Activated CD8-positive, alpha-beta T cell treated with anti-CD3 and anti-CD28 coated beads for 36 hours (primary cell): ENCODE measurements around the gene RNU7-1. TPM values are rescaled to one million over a fixed set of nuclear protein-coding genes. Genes with fewer than 3 reads are reported as not detected.
A peak's percentile ranks its signal among the peaks of the same experiment; 100 is the strongest.

ENCODE experiments used
- ATAC-seq: fragments of 200-7000 bp; cut with Tn5 transposase; one replicate; pipeline ENCODE4 v1.10.0; 2021; ENCODE audit warnings: mild to moderate bottlenecking, moderate library complexity
- CTCF ChIA-PET: fragments of 350-600 bp; sonication (Branson Sonifier 250); formaldehyde crosslinking; loops from one replicate; lab custom pipeline; 2021; ENCODE audit warnings: antibody characterized with exemption; lab: Charles Lee
- POLR2A ChIA-PET: fragments of 350-600 bp; sonication (Branson Sonifier 250); formaldehyde crosslinking; loops from one replicate; lab custom pipeline; 2021; ENCODE audit warnings: antibody characterized with exemption; lab: Charles Lee
- DNase-seq: peaks from one replicate; pipeline ENCODE4 v3.0.0-alpha.2; 2020
- H3K27ac Mint-ChIP-seq: one replicate; pipeline ENCODE4 v1.8.0; 2021; ENCODE audit warnings: mild to moderate bottlenecking, mixed read lengths
- H3K27me3 Mint-ChIP-seq: one replicate; pipeline ENCODE4 v1.8.0; 2021; ENCODE audit warnings: mixed read lengths
- H3K36me3 Mint-ChIP-seq: one replicate; pipeline ENCODE4 v1.8.0; 2021; ENCODE audit warnings: low read depth, mixed read lengths
- H3K4me1 Mint-ChIP-seq: one replicate; pipeline ENCODE4 v1.8.0; 2021; ENCODE audit warnings: low read depth, mixed read lengths
- H3K4me3 Mint-ChIP-seq: one replicate; pipeline ENCODE4 v1.8.0; 2021; ENCODE audit warnings: mild to moderate bottlenecking, moderate library complexity, mixed read lengths
- H3K9me3 Mint-ChIP-seq: one replicate; pipeline ENCODE4 v1.8.0; 2021; ENCODE audit warnings: mixed read lengths
- intact Hi-C: fragments of 100-400 bp; cut with micrococcal nuclease; formaldehyde crosslinking; loops from one replicate; pipeline ENCODE4 v1.10.0; 2022
- total RNA-seq, 2 experiments: library from RNA; stranded (reverse); gene quantifications; one replicate each; pipeline ENCODE4 v1.2.3, GENCODE V29; 2021
- TF ChIP-seq, protein P1 (sequence below): fragments of 200-600 bp; IDR thresholded peaks from one replicate; pipeline ENCODE4 v1.8.0; 2022; ENCODE audit warnings: antibody characterized with exemption, mild to moderate bottlenecking

RNU7-1 gene
- total RNA-seq, 2 experiments from 2014 or later, result not detected

DNA sequence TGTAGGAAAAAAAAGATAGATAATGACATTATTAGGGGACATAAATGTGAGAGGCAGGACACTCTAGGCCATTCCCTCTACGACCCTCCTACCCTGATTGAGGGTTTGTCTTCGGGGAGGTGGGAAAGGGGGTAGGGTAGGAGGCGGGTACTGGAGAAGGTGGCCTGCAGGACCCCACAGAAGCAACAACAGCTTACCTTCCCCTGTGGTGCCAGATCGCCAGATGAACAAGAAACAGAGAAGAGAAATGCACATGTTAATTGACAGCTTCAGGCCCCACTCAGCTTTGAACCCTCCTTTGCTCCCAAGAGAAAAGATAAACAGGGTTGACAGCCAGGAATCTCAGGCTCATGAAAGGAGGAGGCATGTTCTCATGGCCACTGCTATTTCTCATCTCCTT, 22.1 kb downstream of the RNU7-1 start:
- Mint-ChIP-seq H3K9me3 (no peaks in the 10 kb centered on the region), H3K36me3 (peaks cover 61% of the 10 kb centered on the region), H3K27ac (peak overlapping the region; percentile 91), H3K4me3 (no peak overlapping the region), H3K4me1 (peaks cover 71% of the 10 kb centered on the region), H3K27me3 (no peaks in the 10 kb centered on the region)
- DNase-seq, result no peak
- CTCF ChIA-PET, result interaction anchor here (0.9 to 13.5 kb wide), 5 partner anchors 24 to 112 kb away, joined by 3 to 460 read pairs (median 3); partner anchors contain the start of genes C12orf57, LPCAT3, PTPN6 and RNU7-1
- intact Hi-C loops, result no loop called here
- no peak for ATAC-seq
- TF ChIP-seq, protein P1, sequence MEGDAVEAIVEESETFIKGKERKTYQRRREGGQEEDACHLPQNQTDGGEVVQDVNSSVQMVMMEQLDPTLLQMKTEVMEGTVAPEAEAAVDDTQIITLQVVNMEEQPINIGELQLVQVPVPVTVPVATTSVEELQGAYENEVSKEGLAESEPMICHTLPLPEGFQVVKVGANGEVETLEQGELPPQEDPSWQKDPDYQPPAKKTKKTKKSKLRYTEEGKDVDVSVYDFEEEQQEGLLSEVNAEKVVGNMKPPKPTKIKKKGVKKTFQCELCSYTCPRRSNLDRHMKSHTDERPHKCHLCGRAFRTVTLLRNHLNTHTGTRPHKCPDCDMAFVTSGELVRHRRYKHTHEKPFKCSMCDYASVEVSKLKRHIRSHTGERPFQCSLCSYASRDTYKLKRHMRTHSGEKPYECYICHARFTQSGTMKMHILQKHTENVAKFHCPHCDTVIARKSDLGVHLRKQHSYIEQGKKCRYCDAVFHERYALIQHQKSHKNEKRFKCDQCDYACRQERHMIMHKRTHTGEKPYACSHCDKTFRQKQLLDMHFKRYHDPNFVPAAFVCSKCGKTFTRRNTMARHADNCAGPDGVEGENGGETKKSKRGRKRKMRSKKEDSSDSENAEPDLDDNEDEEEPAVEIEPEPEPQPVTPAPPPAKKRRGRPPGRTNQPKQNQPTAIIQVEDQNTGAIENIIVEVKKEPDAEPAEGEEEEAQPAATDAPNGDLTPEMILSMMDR, result no peak
- POLR2A ChIA-PET, result interaction anchor here (0.8 to 25.2 kb wide), 3 partner anchors 12 to 143 kb away, joined by 3 to 1266 read pairs (median 4); partner anchors contain the start of genes ATN1, C12orf57, PTPN6 and RNU7-1

DNA sequence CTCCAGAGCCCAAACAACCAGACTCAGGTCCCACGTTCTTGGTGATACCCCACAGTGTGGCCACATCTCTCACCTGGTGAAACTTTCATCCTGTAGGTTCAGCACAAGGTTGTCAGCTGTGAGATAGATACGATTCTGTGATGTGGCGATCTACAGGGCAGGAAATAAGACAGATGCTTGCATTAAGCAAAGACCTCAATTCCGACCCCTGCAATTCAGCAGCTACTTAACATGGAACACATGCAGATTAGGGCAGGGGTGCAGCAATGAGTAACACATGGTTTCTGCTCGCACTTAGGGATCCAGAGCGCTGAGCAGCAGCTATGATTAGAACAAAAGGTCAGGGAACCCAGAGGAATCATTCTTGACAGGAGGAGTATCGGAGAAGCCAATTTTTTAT, 22.7 kb downstream of the RNU7-1 start:
- intact Hi-C loops, result no loop called here
- ATAC-seq (no peak), DNase-seq (no peak)
- TF ChIP-seq, protein P1, result no peak
- no peak overlapping the region for H3K4me3 Mint-ChIP-seq
- H3K9me3 Mint-ChIP-seq, result no peaks in the 10 kb centered on the region
- H3K27me3 Mint-ChIP-seq, result no peaks in the 10 kb centered on the region
- peaks cover 61% of the 10 kb centered on the region for H3K36me3 Mint-ChIP-seq
- H3K4me1 Mint-ChIP-seq, result peaks cover 64% of the 10 kb centered on the region
- POLR2A ChIA-PET, result interaction anchor here (0.8 to 25.2 kb wide), 3 partner anchors 11 to 142 kb away, joined by 3 to 1266 read pairs (median 4); partner anchors contain the start of genes ATN1, C12orf57, PTPN6 and RNU7-1
- H3K27ac Mint-ChIP-seq, result peak overlapping the region; percentile 91
- CTCF ChIA-PET, result interaction anchor here (0.9 to 13.5 kb wide), 5 partner anchors 24 to 113 kb away, joined by 3 to 460 read pairs (median 3); partner anchors contain the start of genes C12orf57, LPCAT3, PTPN6 and RNU7-1

DNA sequence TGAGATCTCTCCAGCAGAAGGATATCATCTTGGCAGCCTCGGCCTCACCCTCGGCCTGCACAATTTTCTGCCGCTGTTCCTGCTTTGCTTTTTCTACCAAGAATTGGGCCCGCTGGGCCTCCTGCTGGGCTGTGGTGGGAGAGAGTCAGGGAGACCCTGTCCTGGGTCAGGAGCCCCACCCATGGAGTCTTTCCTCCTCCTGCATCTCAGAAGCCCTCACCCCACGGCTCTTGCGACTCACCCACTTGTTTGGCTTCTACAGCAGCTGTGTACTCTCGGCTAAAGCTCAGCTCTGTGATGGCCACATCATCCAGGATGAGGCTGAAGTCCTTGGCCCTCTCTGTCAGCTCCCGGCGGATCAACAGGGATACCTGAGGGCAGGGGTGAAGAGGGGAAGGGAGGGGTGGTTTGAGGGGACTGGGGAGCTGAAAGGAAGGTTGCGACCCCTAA, 24.1 kb downstream of the RNU7-1 start:
- no peaks in the 10 kb centered on the region for H3K27me3 Mint-ChIP-seq
- peak overlapping the region; percentile 24 for H3K4me3 Mint-ChIP-seq
- peaks cover 61% of the 10 kb centered on the region for H3K4me1 Mint-ChIP-seq
- ChIA-PET POLR2A (interaction anchor here (1.4 to 11.2 kb wide), 5 partner anchors 9 to 145 kb away, joined by 3 to 198 read pairs (median 23); partner anchors contain the start of genes C12orf57, PTPN6 and RNU7-1), CTCF (interaction anchor here (1.2 to 2.7 kb wide), 5 partner anchors 9 to 76 kb away, joined by 3 to 28 read pairs (median 6); partner anchors contain the start of genes C12orf57 and RNU7-1)
- TF ChIP-seq, protein P1, result no peak
- peak overlapping the region; percentile 61 for H3K27ac Mint-ChIP-seq
- DNase-seq (no peak), ATAC-seq (no peak)
- peaks cover 70% of the 10 kb centered on the region for H3K36me3 Mint-ChIP-seq
- no peaks in the 10 kb centered on the region for H3K9me3 Mint-ChIP-seq
- intact Hi-C loops, result no loop called here

DNA sequence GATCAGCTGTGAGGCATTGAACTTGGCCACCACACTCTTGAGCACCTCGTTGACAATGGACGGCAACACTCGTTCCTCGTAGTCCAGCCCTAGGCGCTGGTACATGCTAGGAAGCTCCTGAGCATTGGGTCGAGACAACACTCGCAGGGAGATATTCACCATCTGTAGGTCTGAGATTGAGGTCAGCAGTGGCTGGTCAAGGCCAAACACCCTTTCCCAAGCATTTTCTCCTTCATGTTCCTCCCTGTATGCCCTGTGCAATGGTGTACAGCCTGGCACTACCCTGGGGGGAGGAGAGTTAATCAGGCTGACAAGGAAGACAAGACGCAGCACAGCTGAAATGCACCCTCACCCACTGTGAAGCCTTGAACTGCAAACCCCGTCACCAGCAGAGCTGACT, 24.8 kb downstream of the RNU7-1 start:
- H3K27ac Mint-ChIP-seq, result peak overlapping the region; percentile 100
- POLR2A ChIA-PET, result interaction anchor here (0.7 to 11.2 kb wide), 8 partner anchors 10 to 144 kb away, joined by 3 to 198 read pairs (median 12); partner anchors contain the start of genes C12orf57, PTPN6 and RNU7-1
- DNase-seq (no peak), ATAC-seq (no peak)
- TF ChIP-seq, protein P1, result no peak
- no peaks in the 10 kb centered on the region for H3K27me3 Mint-ChIP-seq
- intact Hi-C loops, result no loop called here
- CTCF ChIA-PET, result interaction anchor here (1.0 to 2.7 kb wide), 11 partner anchors 9 to 96 kb away, joined by 3 to 28 read pairs (median 4); partner anchors contain the start of genes C12orf57, PTPN6, RNU7-1 and SPSB2
- peak overlapping the region; percentile 99 for H3K4me3 Mint-ChIP-seq
- H3K36me3 Mint-ChIP-seq, result peaks cover 76% of the 10 kb centered on the region
- no peaks in the 10 kb centered on the region for H3K9me3 Mint-ChIP-seq
- peaks cover 63% of the 10 kb centered on the region for H3K4me1 Mint-ChIP-seq
